HepG2 (cell line): ENCODE data around the gene ANKEF1. TPM values are rescaled to one million over a fixed set of nuclear protein-coding genes. Genes with fewer than 3 reads are reported as not detected.

Experiments
- HOXA9 ChIP-seq: sonication (generic); formaldehyde crosslinking; IDR thresholded peaks from 2 replicates; pipeline ENCODE4 v1.8.1; 2022; ENCODE audit warnings: missing genetic modification reagents, mild to moderate bottlenecking, moderate library complexity, borderline replicate concordance
- KDM2A ChIP-seq: sonication (generic); formaldehyde crosslinking; IDR thresholded peaks from 2 replicates; pipeline ENCODE4 v1.4.0; 2020; ENCODE audit warnings: low read depth, missing genetic modification reagents, borderline replicate concordance
- RELA ChIP-seq: sonication (generic); formaldehyde crosslinking; IDR thresholded peaks from 2 replicates; pipeline ENCODE4 v1.4.0; 2020; ENCODE audit warnings: missing genetic modification reagents
- U2AF1 ChIP-seq: fragments of 200-400 bp; formaldehyde crosslinking; optimal IDR thresholded peaks from 2 replicates; pipeline ENCODE3; 2017; ENCODE audit warnings: mild to moderate bottlenecking, low read depth, low read length
- ZNF180 ChIP-seq: sonication (generic); formaldehyde crosslinking; IDR thresholded peaks from 2 replicates; pipeline ENCODE4 v1.4.0; 2020; ENCODE audit warnings: low read depth, missing genetic modification reagents, borderline replicate concordance
- ZNF260 ChIP-seq: sonication (generic); formaldehyde crosslinking; IDR thresholded peaks from 2 replicates; pipeline ENCODE4 v1.4.0; 2020; ENCODE audit warnings: missing genetic modification reagents, low read depth, mild to moderate bottlenecking, borderline replicate concordance
- ZNF547 ChIP-seq: sonication (generic); formaldehyde crosslinking; IDR thresholded peaks from 2 replicates; pipeline ENCODE4 v1.5.1; 2020; ENCODE audit warnings: mild to moderate bottlenecking, missing genetic modification reagents
- ZNF775 ChIP-seq: sonication (generic); formaldehyde crosslinking; IDR thresholded peaks from 2 replicates; pipeline ENCODE4 v1.4.0; 2020; ENCODE audit warnings: missing genetic modification reagents, mild to moderate bottlenecking, moderate library complexity, borderline replicate concordance
- ZSCAN29 ChIP-seq: sonication (generic); formaldehyde crosslinking; conservative IDR thresholded peaks from 2 replicates; pipeline ENCODE4 v1.4.0; 2020; ENCODE audit warnings: mild to moderate bottlenecking, missing genetic modification reagents
- polyA plus RNA-seq, 8 experiments: library from polyadenylated mRNA; depleted of rRNA in 3 of 8; stranded (reverse) in 7 of 8; unstranded in 1 of 8; fragments of >200 nt; fragmentation: Illumina TruSeq in 4 of 8; extraction: Trizol in 4 of 8; gene quantifications; 2 replicates each; pipeline versions ENCODE4 v1.2.1 to v1.2.3, GENCODE V29; 2011 to 2016; ENCODE audit warnings: low read depth in 4 of 8, missing spikeins in 1 of 8, mixed read lengths in 1 of 8; ENCODE audit not compliant: insufficient read depth in 1 of 8
- total RNA-seq, 5 experiments: library from RNA; depleted of rRNA; stranded (reverse); fragments of >200 nt; fragmentation: Illumina TruSeq; extraction: Trizol; gene quantifications; 2 replicates each; pipeline ENCODE4 v1.2.3, GENCODE V29; 2016; ENCODE audit warnings: low read depth in 1 of 5
- TF ChIP-seq, protein P1 (sequence below): sonication (generic); formaldehyde crosslinking; IDR thresholded peaks from 2 replicates; pipeline ENCODE4 v1.4.0; 2020; ENCODE audit warnings: missing genetic modification reagents, borderline replicate concordance
- TF ChIP-seq, protein P2 (sequence below): IDR thresholded peaks from 2 replicates; pipeline ENCODE4 v1.6.1; 2012; ENCODE audit warnings: low read depth, low read length, improper control_type of control experiment
- TF ChIP-seq, protein P3 (sequence below): sonication (generic); formaldehyde crosslinking; IDR thresholded peaks from 2 replicates; pipeline ENCODE4 v1.9.0; 2022; ENCODE audit warnings: low read depth, missing genetic modification reagents
- TF ChIP-seq, protein P4 (sequence below): sonication (generic); formaldehyde crosslinking; IDR thresholded peaks from 2 replicates; pipeline ENCODE4 v1.5.0; 2020; ENCODE audit warnings: missing genetic modification reagents
- TF ChIP-seq, protein P5 (sequence below): sonication (generic); formaldehyde crosslinking; IDR thresholded peaks from 2 replicates; pipeline ENCODE4 v1.4.0; 2020; ENCODE audit warnings: missing genetic modification reagents, mild to moderate bottlenecking, borderline replicate concordance
- TF ChIP-seq, protein P6 (sequence below): sonication (generic); formaldehyde crosslinking; IDR thresholded peaks from 2 replicates; pipeline ENCODE4 v1.4.0; 2020; ENCODE audit warnings: missing genetic modification reagents, low read depth, mild to moderate bottlenecking, borderline replicate concordance

ANKEF1 gene
- total and polyA plus RNA-seq, 2 of the 13 experiments (the other 11 are each of a cell fraction or from before 2014, with no cell fraction given), result 3.1 to 8.6 TPM

DNA sequence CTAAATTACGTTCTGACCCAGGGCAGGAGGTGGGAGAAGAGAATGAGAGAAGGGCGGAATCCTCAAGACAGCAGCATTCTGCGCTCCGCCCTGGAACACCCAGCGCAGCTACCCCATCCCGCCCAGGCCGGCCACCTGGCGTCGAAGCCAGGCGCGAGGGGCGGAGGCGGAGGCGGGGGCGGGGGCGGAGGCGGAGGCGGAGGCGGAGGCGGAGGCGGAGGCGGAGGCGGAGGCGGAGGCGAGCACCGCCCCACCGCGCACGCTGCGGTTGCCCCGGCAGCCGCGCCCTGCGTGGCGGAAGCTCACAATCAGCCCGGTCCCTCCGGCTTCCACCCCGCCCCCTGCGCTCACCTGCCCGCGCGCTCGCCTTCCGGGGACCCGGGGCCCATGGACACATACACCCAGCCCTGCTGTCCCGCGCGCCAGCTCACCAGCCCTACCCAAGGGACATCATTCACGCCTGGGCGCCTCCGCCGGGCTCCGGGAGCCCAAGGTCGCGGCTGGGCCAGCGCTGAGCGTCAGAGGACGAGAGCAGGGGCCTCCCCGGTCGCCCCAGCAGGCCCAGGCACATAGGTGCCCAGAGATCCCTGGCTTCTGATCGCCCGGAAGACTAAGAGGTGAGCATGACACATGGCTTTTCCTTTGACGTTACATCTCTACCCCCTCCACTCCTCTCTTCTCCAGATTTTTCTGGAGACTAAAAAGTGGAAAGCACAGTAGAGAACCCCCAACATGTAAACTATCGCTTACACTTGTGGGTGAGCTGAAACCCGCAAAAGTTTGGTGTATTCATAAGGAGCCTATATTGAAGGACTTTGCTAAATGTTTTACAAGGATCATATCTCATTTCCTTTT, at the start of gene ANKEF1 (continued):
- TF ChIP-seq ZNF180 (CRISPR knock-in tag), result 0 out of 2 replicates have a peak, but pooled peaks have one; percentile 71
- TF ChIP-seq KDM2A, result peak; percentile 97
- TF ChIP-seq, protein P1, sequence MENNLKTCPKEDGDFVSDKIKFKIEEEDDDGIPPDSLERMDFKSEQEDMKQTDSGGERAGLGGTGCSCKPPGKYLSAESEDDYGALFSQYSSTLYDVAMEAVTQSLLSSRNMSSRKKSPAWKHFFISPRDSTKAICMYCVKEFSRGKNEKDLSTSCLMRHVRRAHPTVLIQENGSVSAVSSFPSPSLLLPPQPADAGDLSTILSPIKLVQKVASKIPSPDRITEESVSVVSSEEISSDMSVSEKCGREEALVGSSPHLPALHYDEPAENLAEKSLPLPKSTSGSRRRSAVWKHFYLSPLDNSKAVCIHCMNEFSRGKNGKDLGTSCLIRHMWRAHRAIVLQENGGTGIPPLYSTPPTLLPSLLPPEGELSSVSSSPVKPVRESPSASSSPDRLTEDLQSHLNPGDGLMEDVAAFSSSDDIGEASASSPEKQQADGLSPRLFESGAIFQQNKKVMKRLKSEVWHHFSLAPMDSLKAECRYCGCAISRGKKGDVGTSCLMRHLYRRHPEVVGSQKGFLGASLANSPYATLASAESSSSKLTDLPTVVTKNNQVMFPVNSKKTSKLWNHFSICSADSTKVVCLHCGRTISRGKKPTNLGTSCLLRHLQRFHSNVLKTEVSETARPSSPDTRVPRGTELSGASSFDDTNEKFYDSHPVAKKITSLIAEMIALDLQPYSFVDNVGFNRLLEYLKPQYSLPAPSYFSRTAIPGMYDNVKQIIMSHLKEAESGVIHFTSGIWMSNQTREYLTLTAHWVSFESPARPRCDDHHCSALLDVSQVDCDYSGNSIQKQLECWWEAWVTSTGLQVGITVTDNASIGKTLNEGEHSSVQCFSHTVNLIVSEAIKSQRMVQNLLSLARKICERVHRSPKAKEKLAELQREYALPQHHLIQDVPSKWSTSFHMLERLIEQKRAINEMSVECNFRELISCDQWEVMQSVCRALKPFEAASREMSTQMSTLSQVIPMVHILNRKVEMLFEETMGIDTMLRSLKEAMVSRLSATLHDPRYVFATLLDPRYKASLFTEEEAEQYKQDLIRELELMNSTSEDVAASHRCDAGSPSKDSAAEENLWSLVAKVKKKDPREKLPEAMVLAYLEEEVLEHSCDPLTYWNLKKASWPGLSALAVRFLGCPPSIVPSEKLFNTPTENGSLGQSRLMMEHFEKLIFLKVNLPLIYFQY (CRISPR knock-in tag), result peak; percentile 59
- TF ChIP-seq ZNF260 (CRISPR knock-in tag), result no peak
- TF ChIP-seq RELA (CRISPR knock-in tag), result peak; percentile 73; the same call in 1 of the 2 replicates
- TF ChIP-seq, protein P2, sequence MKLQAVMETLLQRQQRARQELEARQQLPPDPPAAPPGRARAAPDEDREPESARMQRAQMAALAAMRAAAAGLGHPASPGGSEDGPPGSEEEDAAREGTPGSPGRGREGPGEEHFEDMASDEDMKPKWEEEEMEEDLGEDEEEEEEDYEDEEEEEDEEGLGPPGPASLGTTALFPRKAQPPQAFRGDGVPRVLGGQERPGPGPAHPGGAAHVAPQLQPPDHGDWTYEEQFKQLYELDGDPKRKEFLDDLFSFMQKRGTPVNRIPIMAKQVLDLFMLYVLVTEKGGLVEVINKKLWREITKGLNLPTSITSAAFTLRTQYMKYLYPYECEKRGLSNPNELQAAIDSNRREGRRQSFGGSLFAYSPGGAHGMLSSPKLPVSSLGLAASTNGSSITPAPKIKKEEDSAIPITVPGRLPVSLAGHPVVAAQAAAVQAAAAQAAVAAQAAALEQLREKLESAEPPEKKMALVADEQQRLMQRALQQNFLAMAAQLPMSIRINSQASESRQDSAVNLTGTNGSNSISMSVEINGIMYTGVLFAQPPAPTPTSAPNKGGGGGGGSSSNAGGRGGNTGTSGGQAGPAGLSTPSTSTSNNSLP, result no peak
- peak; percentile 62 for TF ChIP-seq U2AF1
- TF ChIP-seq, protein P3, sequence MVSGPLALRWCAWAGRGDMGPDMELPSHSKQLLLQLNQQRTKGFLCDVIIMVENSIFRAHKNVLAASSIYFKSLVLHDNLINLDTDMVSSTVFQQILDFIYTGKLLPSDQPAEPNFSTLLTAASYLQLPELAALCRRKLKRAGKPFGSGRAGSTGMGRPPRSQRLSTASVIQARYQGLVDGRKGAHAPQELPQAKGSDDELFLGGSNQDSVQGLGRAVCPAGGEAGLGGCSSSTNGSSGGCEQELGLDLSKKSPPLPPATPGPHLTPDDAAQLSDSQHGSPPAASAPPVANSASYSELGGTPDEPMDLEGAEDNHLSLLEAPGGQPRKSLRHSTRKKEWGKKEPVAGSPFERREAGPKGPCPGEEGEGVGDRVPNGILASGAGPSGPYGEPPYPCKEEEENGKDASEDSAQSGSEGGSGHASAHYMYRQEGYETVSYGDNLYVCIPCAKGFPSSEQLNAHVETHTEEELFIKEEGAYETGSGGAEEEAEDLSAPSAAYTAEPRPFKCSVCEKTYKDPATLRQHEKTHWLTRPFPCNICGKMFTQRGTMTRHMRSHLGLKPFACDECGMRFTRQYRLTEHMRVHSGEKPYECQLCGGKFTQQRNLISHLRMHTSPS, result peak; percentile 74; the same call in 1 of the 2 replicates
- TF ChIP-seq HOXA9, result peak; percentile 77; the same call in 1 of the 2 replicates
- no peak for TF ChIP-seq ZNF775 (CRISPR knock-in tag)
- TF ChIP-seq, protein P4, sequence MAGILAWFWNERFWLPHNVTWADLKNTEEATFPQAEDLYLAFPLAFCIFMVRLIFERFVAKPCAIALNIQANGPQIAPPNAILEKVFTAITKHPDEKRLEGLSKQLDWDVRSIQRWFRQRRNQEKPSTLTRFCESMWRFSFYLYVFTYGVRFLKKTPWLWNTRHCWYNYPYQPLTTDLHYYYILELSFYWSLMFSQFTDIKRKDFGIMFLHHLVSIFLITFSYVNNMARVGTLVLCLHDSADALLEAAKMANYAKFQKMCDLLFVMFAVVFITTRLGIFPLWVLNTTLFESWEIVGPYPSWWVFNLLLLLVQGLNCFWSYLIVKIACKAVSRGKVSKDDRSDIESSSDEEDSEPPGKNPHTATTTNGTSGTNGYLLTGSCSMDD, result peak; percentile 79; the same call in 1 of the 2 replicates
- TF ChIP-seq ZSCAN29 (CRISPR knock-in tag), result peak; percentile 77; the same call in 1 of the 2 replicates
- TF ChIP-seq, protein P5, sequence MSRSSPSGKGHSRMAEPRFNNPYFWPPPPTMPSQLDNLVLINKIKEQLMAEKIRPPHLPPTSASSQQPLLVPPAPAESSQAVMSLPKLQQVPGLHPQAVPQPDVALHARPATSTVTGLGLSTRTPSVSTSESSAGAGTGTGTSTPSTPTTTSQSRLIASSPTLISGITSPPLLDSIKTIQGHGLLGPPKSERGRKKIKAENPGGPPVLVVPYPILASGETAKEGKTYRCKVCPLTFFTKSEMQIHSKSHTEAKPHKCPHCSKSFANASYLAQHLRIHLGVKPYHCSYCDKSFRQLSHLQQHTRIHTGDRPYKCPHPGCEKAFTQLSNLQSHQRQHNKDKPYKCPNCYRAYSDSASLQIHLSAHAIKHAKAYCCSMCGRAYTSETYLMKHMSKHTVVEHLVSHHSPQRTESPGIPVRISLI (CRISPR knock-in tag), result no peak
- TF ChIP-seq, protein P6, sequence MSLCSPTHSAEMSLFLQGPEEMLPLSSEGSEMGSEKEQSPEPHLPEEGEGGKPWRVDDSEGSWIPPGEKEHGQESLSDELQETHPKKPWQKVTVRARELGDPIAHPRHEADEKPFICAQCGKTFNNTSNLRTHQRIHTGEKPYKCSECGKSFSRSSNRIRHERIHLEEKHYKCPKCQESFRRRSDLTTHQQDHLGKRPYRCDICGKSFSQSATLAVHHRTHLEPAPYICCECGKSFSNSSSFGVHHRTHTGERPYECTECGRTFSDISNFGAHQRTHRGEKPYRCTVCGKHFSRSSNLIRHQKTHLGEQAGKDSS, result peak; percentile 93
- TF ChIP-seq ZNF547 (CRISPR knock-in tag), result peak; percentile 94
